ENCODE measurements around the gene LRRC49.

LRRC49 gene

GRCh38 chr15:71085809-71086208, 193.2 kb downstream of the LRRC49 start:
- H3K4me3 ChIP-seq (replicated peaks in 1 of 2; ENCODE audit: low read depth in 2 of 2, low read length in 2 of 2): no peak overlapping the region
- TF ChIP-seq CTCF (IDR thresholded peaks at IDR 0.05; ENCODE audit: low read depth, low read length): no peak
- no peak for DNase-seq (ENCODE audit: low read depth in 2 of 2)

- no peak overlapping the region for H3K4me3 ChIP-seq (replicated peaks in 1 of 2; ENCODE audit: low read depth in 2 of 2, low read length in 2 of 2)
- DNase-seq (ENCODE audit: low read depth in 2 of 2): no peak
- no peak for TF ChIP-seq CTCF (IDR thresholded peaks at IDR 0.05; ENCODE audit: low read depth, low read length)
These were observed 195.5 kb downstream of the LRRC49 start for GRCh38 chr15:71088155-71088554.

GRCh38 chr15:71088683-71089082, 196.1 kb downstream of the LRRC49 start:
- no peak for DNase-seq (ENCODE audit: low read depth in 2 of 2)
- TF ChIP-seq CTCF (IDR thresholded peaks at IDR 0.05; ENCODE audit: low read depth, low read length): no peak
- H3K4me3 ChIP-seq (replicated peaks in 1 of 2; ENCODE audit: low read depth in 2 of 2, low read length in 2 of 2): no peak overlapping the region

- TF ChIP-seq CTCF (IDR thresholded peaks at IDR 0.05; ENCODE audit: low read depth, low read length): no peak
- no peak overlapping the region for H3K4me3 ChIP-seq (replicated peaks in 1 of 2; ENCODE audit: low read depth in 2 of 2, low read length in 2 of 2)
- no peak for DNase-seq (ENCODE audit: low read depth in 2 of 2)
These were observed 197.2 kb downstream of the LRRC49 start for GRCh38 chr15:71089801-71090200.

- no peak for DNase-seq (ENCODE audit: low read depth in 2 of 2)
- TF ChIP-seq CTCF (IDR thresholded peaks at IDR 0.05; ENCODE audit: low read depth, low read length): no peak
- no peak overlapping the region for H3K4me3 ChIP-seq (replicated peaks in 1 of 2; ENCODE audit: low read depth in 2 of 2, low read length in 2 of 2)
These were observed 199.0 kb downstream of the LRRC49 start for GRCh38 chr15:71091601-71092000.

GRCh38 chr15:71092056-71092600, 199.5 kb downstream of the LRRC49 start:
- no peak for TF ChIP-seq CTCF (IDR thresholded peaks at IDR 0.05; ENCODE audit: low read depth, low read length)
- no peak for DNase-seq (ENCODE audit: low read depth in 2 of 2)
- no peak overlapping the region for H3K4me3 ChIP-seq (replicated peaks in 1 of 2; ENCODE audit: low read depth in 2 of 2, low read length in 2 of 2)

Measured in cardiac fibroblast (primary cell).